Measurements from ENCODE around the gene PITPNM3. TPM values are rescaled to one million over a fixed set of nuclear protein-coding genes. Genes with fewer than 3 reads are reported as not detected.

PITPNM3 gene
- total and polyA plus RNA-seq, 2 experiments from 2014 or later = 1.0 to 1.5 TPM

DNA sequence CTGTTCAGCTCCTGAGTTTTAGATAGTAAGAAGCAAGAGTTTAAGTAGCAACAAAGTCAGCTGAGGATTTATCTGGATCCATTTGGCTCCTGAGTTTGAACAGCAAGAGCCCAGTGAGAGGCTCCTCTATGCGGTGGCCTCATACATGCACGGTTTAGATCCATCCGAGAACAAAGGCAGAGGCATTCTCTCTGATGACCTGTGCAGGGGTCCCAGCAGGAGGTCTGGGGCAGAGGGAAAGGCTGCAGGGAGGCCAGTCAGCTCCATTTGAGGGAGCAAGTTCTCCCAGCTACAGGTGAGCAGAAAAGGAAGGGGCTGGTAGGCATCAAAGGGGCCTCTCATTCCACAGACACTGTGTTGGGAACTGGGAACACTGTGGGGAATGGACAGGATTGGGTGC is 16.5 kb downstream of the PITPNM3 start:
- no peak overlapping the region for H3K4me2 ChIP-seq
- H4K20me1 ChIP-seq (replicated peaks; ENCODE audit: insufficient read depth) = no peaks in the 10 kb centered on the region
- H3K4me3 ChIP-seq = no peak overlapping the region
- H3K4me1 Mint-ChIP-seq = peaks cover 21% of the 10 kb centered on the region
- TF ChIP-seq CREB1 (CRISPR knock-in tag; IDR thresholded peaks at IDR 0.05; ENCODE audit: low read depth) (no peak), EZH2 (IDR thresholded peaks at IDR 0.05; ENCODE audit: low read depth, unreplicated experiment) (no peak), JUNB (IDR thresholded peaks at IDR 0.05; ENCODE audit: unreplicated experiment) (no peak), NANOG (IDR thresholded peaks at IDR 0.05; ENCODE audit: borderline replicate concordance) (no peak)
- TF ChIP-seq, protein P1, sequence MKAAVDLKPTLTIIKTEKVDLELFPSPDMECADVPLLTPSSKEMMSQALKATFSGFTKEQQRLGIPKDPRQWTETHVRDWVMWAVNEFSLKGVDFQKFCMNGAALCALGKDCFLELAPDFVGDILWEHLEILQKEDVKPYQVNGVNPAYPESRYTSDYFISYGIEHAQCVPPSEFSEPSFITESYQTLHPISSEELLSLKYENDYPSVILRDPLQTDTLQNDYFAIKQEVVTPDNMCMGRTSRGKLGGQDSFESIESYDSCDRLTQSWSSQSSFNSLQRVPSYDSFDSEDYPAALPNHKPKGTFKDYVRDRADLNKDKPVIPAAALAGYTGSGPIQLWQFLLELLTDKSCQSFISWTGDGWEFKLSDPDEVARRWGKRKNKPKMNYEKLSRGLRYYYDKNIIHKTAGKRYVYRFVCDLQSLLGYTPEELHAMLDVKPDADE (IDR thresholded peaks at IDR 0.05) = no peak
- TF ChIP-seq, protein P2, sequence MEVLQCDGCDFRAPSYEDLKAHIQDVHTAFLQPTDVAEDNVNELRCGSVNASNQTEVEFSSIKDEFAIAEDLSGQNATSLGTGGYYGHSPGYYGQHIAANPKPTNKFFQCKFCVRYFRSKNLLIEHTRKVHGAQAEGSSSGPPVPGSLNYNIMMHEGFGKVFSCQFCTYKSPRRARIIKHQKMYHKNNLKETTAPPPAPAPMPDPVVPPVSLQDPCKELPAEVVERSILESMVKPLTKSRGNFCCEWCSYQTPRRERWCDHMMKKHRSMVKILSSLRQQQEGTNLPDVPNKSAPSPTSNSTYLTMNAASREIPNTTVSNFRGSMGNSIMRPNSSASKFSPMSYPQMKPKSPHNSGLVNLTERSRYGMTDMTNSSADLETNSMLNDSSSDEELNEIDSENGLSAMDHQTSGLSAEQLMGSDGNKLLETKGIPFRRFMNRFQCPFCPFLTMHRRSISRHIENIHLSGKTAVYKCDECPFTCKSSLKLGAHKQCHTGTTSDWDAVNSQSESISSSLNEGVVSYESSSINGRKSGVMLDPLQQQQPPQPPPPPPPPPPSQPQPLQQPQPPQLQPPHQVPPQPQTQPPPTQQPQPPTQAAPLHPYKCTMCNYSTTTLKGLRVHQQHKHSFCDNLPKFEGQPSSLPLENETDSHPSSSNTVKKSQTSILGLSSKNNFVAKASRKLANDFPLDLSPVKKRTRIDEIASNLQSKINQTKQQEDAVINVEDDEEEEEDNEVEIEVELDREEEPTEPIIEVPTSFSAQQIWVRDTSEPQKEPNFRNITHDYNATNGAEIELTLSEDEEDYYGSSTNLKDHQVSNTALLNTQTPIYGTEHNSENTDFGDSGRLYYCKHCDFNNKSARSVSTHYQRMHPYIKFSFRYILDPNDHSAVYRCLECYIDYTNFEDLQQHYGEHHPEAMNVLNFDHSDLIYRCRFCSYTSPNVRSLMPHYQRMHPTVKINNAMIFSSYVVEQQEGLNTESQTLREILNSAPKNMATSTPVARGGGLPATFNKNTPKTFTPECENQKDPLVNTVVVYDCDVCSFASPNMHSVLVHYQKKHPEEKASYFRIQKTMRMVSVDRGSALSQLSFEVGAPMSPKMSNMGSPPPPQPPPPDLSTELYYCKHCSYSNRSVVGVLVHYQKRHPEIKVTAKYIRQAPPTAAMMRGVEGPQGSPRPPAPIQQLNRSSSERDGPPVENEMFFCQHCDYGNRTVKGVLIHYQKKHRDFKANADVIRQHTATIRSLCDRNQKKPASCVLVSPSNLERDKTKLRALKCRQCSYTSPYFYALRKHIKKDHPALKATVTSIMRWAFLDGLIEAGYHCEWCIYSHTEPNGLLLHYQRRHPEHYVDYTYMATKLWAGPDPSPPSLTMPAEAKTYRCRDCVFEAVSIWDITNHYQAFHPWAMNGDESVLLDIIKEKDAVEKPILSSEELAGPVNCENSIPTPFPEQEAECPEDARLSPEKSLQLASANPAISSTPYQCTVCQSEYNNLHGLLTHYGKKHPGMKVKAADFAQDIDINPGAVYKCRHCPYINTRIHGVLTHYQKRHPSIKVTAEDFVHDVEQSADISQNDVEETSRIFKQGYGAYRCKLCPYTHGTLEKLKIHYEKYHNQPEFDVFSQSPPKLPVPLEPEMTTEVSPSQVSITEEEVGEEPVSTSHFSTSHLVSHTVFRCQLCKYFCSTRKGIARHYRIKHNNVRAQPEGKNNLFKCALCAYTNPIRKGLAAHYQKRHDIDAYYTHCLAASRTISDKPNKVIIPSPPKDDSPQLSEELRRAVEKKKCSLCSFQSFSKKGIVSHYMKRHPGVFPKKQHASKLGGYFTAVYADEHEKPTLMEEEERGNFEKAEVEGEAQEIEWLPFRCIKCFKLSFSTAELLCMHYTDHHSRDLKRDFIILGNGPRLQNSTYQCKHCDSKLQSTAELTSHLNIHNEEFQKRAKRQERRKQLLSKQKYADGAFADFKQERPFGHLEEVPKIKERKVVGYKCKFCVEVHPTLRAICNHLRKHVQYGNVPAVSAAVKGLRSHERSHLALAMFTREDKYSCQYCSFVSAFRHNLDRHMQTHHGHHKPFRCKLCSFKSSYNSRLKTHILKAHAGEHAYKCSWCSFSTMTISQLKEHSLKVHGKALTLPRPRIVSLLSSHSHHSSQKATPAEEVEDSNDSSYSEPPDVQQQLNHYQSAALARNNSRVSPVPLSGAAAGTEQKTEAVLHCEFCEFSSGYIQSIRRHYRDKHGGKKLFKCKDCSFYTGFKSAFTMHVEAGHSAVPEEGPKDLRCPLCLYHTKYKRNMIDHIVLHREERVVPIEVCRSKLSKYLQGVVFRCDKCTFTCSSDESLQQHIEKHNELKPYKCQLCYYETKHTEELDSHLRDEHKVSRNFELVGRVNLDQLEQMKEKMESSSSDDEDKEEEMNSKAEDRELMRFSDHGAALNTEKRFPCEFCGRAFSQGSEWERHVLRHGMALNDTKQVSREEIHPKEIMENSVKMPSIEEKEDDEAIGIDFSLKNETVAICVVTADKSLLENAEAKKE (CRISPR knock-in tag; IDR thresholded peaks at IDR 0.05) = no peak
- peaks cover 15% of the 10 kb centered on the region for H3K9me3 Mint-ChIP-seq
- H3K27ac Mint-ChIP-seq = no peak overlapping the region
- no peaks in the 10 kb centered on the region for H3K9me2 ChIP-seq (ENCODE audit: insufficient read depth)
- no peaks in the 10 kb centered on the region for H3K36me3 ChIP-seq (ENCODE audit: insufficient read depth)
- H3K4me1 ChIP-seq (ENCODE audit: insufficient read depth) = peaks cover 4% of the 10 kb centered on the region; the same call in 1 of the 2 replicates
- no peak for DNase-seq (ENCODE audit: low spot score)
- no peaks in the 10 kb centered on the region for H3K79me2 ChIP-seq (replicated peaks; ENCODE audit: insufficient read depth)
- H3K27ac ChIP-seq (ENCODE audit: low read depth) = no peak overlapping the region
- no peak overlapping the region for H3K4me3 Mint-ChIP-seq
- H3K36me3 Mint-ChIP-seq (ENCODE audit: low read depth) = peaks cover 5% of the 10 kb centered on the region; the same call in 1 of the 3 replicates
- H3K27me3 ChIP-seq (ENCODE audit: insufficient read depth) = no peaks in the 10 kb centered on the region
- no peak overlapping the region for H2AFZ ChIP-seq
- peak; percentile 21; the same call in 2 of the 3 replicates for ATAC-seq
- peaks cover 7% of the 10 kb centered on the region for H3K27me3 Mint-ChIP-seq (ENCODE audit: insufficient read depth, low read depth, poor library complexity)
- no peaks in the 10 kb centered on the region for H3F3A ChIP-seq (replicated peaks; ENCODE audit: low read depth)
